ENCODE data around the gene RNF113B. TPM values are rescaled to one million over a fixed set of nuclear protein-coding genes. Genes with fewer than 3 reads are reported as not detected.

Gene RNF113B
- not detected for polyA plus RNA-seq (ENCODE audit: insufficient read length in 4 of 4)

GRCh38 chr13:98176777-98177608 lies at the start of gene RNF113B:
Gene RNF113B, minus strand, starts transcription at chr13:98177269. Its CDS starts 33 bp downstream, at chr13:98177236.
- no peak for DNase-seq (ENCODE audit: low read depth in 4 of 4, low spot score in 3 of 4)

DNA sequence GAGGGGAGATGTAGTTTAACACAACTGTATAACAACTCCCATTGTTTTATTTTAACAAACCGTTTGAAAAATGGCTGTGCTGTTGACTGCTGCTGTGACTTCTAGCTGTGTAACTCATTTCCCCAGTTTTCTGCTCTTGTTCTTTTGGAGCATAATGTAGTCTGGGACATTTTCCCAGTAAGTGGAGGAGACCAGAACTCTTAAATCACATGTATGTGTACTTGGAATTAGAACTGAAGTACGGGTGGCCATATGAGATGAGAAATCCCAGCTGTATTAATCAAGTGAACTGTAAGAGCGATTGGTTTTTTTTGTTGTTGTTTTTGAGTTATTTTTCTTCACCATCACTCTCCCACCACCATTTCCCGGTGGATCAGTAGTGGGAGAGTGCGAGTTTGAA lies 49.4 kb upstream of the RNF113B start:
- DNase-seq (ENCODE audit: low read depth in 4 of 4, low spot score in 3 of 4), result no peak

GRCh38 chr13:98225036-98225940 lies 48.2 kb upstream of the RNF113B start:
- no peak for DNase-seq (ENCODE audit: low read depth in 4 of 4, low spot score in 3 of 4)

- no peak for DNase-seq (ENCODE audit: low read depth in 4 of 4, low spot score in 3 of 4)
These were observed 47.5 kb upstream of the RNF113B start for GRCh38 chr13:98224557-98224956.

- no peak for DNase-seq (ENCODE audit: low read depth in 4 of 4, low spot score in 3 of 4)
These were observed 46.7 kb upstream of the RNF113B start for GRCh38 chr13:98223741-98224140.

- DNase-seq (ENCODE audit: low read depth in 4 of 4, low spot score in 3 of 4), result no peak
These were observed 45.7 kb upstream of the RNF113B start for GRCh38 chr13:98222816-98223215.

GRCh38 chr13:98222081-98222554 lies 45.0 kb upstream of the RNF113B start:
- DNase-seq (ENCODE audit: low read depth in 4 of 4, low spot score in 3 of 4), result no peak

DNA sequence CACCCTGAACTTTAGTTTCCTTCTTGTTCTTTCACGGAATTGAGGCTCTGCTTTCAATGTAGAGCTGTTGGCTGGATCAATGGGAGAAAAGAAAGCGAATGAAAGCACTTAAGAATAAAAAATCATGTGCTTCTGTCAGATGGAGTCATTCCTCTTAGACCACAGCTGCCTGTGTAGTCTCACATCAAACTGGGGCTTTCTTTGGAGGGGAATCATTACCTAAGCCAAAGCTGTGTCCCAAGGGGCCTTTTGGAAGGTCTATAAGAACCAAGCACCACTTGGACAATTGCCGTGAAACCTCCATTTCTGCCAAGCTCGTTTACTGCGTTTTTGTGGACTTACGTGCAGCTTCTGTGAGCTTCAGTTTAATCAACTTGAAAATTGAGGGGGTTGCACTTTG lies 44.2 kb upstream of the RNF113B start:
- DNase-seq (ENCODE audit: low read depth in 4 of 4, low spot score in 3 of 4), result no peak

- no peak for DNase-seq (ENCODE audit: low read depth in 4 of 4, low spot score in 3 of 4)
These were observed 43.3 kb upstream of the RNF113B start for GRCh38 chr13:98220271-98220791.

DNA sequence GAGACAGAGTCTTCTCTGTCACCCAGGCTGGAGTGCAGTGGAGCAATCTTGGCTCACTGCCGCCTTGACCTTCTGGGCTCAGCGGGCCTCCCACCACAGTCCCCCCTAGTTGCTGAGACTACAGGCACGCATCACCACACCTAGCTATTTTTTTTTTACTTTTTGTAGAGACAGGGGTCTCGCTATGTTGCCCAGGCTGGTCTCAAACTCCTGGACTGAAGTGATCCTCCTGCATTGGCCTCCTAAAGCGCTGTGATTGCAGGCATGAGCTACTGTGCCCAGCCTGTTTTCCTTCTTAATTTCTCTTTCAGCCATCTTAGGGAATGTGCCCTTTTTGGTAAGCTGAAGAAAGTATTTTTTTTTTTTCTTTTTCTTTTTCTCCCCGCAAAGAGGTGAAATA lies 42.6 kb upstream of the RNF113B start:
- DNase-seq (ENCODE audit: low read depth in 4 of 4, low spot score in 3 of 4), result no peak

GRCh38 chr13:98217597-98217996 lies 40.5 kb upstream of the RNF113B start:
- DNase-seq (ENCODE audit: low read depth in 4 of 4, low spot score in 3 of 4), result no peak

DNA sequence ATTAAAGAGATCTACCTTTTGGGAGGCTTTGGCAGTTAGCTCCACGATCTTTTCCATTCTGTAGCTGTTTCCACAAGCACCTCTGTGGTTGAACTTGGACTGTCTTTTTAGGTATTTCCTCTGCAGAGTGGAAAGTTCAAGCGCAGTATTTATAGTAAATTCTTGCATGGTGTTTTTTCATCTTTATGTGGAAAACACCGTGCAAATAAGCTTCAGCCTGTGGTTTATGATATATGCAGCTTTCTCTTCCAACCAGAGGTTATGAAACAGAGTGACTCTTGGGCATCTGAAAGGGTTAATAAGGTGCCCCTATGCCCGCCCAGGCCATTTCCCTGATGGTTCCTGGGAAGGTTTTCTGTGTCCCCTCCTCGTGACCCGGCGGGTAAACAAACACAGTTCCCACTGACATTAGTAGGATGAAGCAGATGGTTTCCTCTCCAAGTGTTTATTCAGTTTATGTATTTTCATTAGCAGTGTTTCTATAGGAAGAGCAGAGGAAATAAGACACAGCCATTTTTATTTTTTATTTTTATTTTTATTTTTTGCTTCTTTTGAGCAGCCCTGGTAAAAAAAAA lies 39.7 kb upstream of the RNF113B start:
- no peak for DNase-seq (ENCODE audit: low read depth in 4 of 4, low spot score in 3 of 4)

- DNase-seq (ENCODE audit: low read depth in 4 of 4, low spot score in 3 of 4), result no peak
These were observed 39.1 kb upstream of the RNF113B start for GRCh38 chr13:98216135-98216565.

- DNase-seq (ENCODE audit: low read depth in 4 of 4, low spot score in 3 of 4), result no peak
These were observed 38.4 kb upstream of the RNF113B start for GRCh38 chr13:98215508-98215907.

DNA sequence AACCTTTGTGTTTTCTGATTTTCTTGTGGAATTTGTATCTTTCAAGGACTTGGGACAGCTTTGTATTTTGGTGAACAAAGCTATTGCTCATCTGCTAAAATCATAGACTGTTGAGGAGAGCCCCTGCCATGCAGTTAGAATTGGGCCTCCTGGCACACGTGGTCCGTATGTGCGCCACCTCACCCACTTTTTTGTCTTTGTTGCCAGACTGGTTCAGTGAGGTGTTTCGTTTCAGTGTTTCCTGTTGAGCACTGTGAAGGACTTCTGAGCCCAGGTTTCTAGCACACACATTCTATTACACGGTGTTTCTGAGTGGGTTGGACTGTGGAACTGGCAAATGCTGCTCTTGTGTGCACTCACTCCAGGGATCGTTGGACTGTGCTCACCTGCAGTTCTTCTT lies 37.6 kb upstream of the RNF113B start:
- DNase-seq (ENCODE audit: low read depth in 4 of 4, low spot score in 3 of 4), result no peak

DNA sequence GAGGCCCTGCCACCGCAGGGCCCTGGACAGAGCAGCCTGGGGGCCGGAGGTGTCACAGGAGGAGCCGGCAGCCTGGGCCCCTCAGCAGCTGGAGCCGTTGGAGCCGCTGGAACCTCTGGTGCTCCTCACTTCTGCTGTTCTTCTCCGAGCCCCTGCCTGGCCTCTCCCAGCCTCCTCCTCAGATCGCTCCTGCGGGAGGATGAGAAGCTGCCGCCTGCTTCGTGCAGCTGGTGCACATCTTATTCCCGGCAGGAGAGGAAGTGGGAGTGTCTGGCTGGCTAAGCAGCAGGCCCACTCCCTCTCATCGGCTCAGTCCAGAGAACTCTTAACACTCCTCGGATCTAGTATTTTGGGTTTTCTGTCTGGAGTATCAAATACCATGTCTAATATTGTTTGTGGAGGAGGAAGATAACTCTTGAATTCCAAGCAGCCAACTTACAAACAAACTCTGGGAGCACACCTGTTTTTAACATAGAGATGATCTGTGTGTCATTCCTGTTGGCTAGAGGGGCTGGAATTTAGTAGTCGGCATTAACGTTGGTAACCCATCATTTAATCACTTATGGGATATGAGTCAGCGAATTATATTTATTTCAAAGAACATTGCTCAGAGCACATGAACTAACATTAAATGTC lies 37.1 kb upstream of the RNF113B start:
- DNase-seq (ENCODE audit: low read depth in 4 of 4, low spot score in 3 of 4), result no peak

GRCh38 chr13:98213354-98213753 lies 36.3 kb upstream of the RNF113B start:
- no peak for DNase-seq (ENCODE audit: low read depth in 4 of 4, low spot score in 3 of 4)

- no peak for DNase-seq (ENCODE audit: low read depth in 4 of 4, low spot score in 3 of 4)
These were observed 35.7 kb upstream of the RNF113B start for GRCh38 chr13:98212763-98213162.

GRCh38 chr13:98208606-98209005 lies 31.5 kb upstream of the RNF113B start:
- DNase-seq (ENCODE audit: low read depth in 4 of 4, low spot score in 3 of 4), result no peak

GRCh38 chr13:98207416-98207815 lies 30.3 kb upstream of the RNF113B start:
- DNase-seq (ENCODE audit: low read depth in 4 of 4, low spot score in 3 of 4), result no peak
